ENCODE results near the gene CPED1. TPM values are rescaled to one million over a fixed set of nuclear protein-coding genes. Genes with fewer than 3 reads are reported as not detected.

CPED1 gene
- total RNA-seq, 4 donors from 2014 or later, result 1.3 to 5.6 (median 3.6) TPM

- Histone ChIP-seq H3K27ac (no peak overlapping the region), H3K4me1 (no peaks in the 10 kb centered on the region), H3K27me3 (no peaks in the 10 kb centered on the region), H3K36me3 (no peaks in the 10 kb centered on the region), H3K4me3 (no peak overlapping the region), H3K9me3 (no peaks in the 10 kb centered on the region)
- DNase-seq (ENCODE audit: low spot score in 2 of 2), result no peak
- TF ChIP-seq POLR2A (IDR thresholded peaks at IDR 0.05), result no peak
- TF ChIP-seq CTCF (IDR thresholded peaks at IDR 0.05), result no peak
- no peak for TF ChIP-seq POLR2AphosphoS5 (IDR thresholded peaks at IDR 0.05)
- TF ChIP-seq EP300 (IDR thresholded peaks at IDR 0.05), result no peak
These were observed 94.0 kb downstream of the CPED1 start for GRCh38 chr7:121082400-121083101.

- no peaks in the 10 kb centered on the region for H3K9me3 ChIP-seq
- no peaks in the 10 kb centered on the region for H3K36me3 ChIP-seq
- H3K4me1 ChIP-seq, result no peaks in the 10 kb centered on the region
- no peaks in the 10 kb centered on the region for H3K27me3 ChIP-seq
- TF ChIP-seq POLR2AphosphoS5 (IDR thresholded peaks at IDR 0.05), result no peak
- TF ChIP-seq CTCF (IDR thresholded peaks at IDR 0.05), result no peak
- TF ChIP-seq EP300 (IDR thresholded peaks at IDR 0.05), result no peak
- no peak for TF ChIP-seq POLR2A (IDR thresholded peaks at IDR 0.05)
- DNase-seq (ENCODE audit: low spot score in 2 of 2), result no peak
- H3K4me3 ChIP-seq, result no peak overlapping the region
- H3K27ac ChIP-seq, result no peak overlapping the region
- 86% methylated on average over 4 of the region's 4 CpGs for WGBS
These were observed 94.8 kb downstream of the CPED1 start for GRCh38 chr7:121083138-121083789.

- no peaks in the 10 kb centered on the region for H3K36me3 ChIP-seq
- no peak overlapping the region for H3K27ac ChIP-seq
- no peaks in the 10 kb centered on the region for H3K27me3 ChIP-seq
- WGBS, result 89% methylated on average over 1 of the region's 1 CpG
- TF ChIP-seq POLR2A (IDR thresholded peaks at IDR 0.05), result no peak
- no peak for TF ChIP-seq POLR2AphosphoS5 (IDR thresholded peaks at IDR 0.05)
- TF ChIP-seq EP300 (IDR thresholded peaks at IDR 0.05), result no peak
- TF ChIP-seq CTCF (IDR thresholded peaks at IDR 0.05), result no peak
- DNase-seq (ENCODE audit: low spot score in 2 of 2), result no peak
- no peak overlapping the region for H3K4me3 ChIP-seq
- no peaks in the 10 kb centered on the region for H3K9me3 ChIP-seq
- H3K4me1 ChIP-seq, result no peaks in the 10 kb centered on the region
These were observed 95.3 kb downstream of the CPED1 start for GRCh38 chr7:121083790-121084251.

DNA sequence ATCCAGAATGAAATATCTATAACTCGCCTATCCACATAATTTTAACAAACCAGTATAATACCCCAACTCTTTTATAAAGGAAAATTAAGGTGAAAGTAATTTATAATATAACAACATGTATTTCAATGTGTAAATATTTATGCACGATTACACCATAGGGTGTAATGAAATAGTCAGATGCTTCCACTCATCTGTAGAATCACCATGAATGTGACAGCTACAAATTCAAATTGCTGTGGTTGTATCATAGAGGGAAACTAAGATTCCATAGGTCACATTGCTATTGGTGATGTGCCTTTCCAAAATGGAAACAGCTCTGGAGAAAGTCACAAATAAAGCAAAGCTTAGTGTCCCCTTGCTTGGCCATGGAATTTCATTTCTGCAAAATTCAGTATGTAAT is 95.7 kb downstream of the CPED1 start:
- no peak for TF ChIP-seq CTCF (IDR thresholded peaks at IDR 0.05)
- TF ChIP-seq POLR2A (IDR thresholded peaks at IDR 0.05), result no peak
- no peak for TF ChIP-seq EP300 (IDR thresholded peaks at IDR 0.05)
- no peak for TF ChIP-seq POLR2AphosphoS5 (IDR thresholded peaks at IDR 0.05)
- Histone ChIP-seq H3K27me3 (no peaks in the 10 kb centered on the region), H3K27ac (no peak overlapping the region), H3K4me3 (no peak overlapping the region), H3K4me1 (no peaks in the 10 kb centered on the region), H3K36me3 (no peaks in the 10 kb centered on the region), H3K9me3 (no peaks in the 10 kb centered on the region)
- WGBS, result 18% methylated on average over 2 of the region's 2 CpGs
- DNase-seq (ENCODE audit: low spot score in 2 of 2), result no peak

- Histone ChIP-seq H3K36me3 (no peaks in the 10 kb centered on the region), H3K4me3 (no peak overlapping the region), H3K9me3 (no peaks in the 10 kb centered on the region), H3K4me1 (no peaks in the 10 kb centered on the region), H3K27me3 (no peaks in the 10 kb centered on the region), H3K27ac (no peak overlapping the region)
- 74% methylated on average over 5 of the region's 5 CpGs for WGBS
- TF ChIP-seq EP300 (IDR thresholded peaks at IDR 0.05) (no peak), CTCF (IDR thresholded peaks at IDR 0.05) (no peak), POLR2A (IDR thresholded peaks at IDR 0.05) (no peak), POLR2AphosphoS5 (IDR thresholded peaks at IDR 0.05) (no peak)
- no peak for DNase-seq (ENCODE audit: low spot score in 2 of 2)
These were observed 96.3 kb downstream of the CPED1 start for GRCh38 chr7:121084748-121085336.

Data from suprapubic skin (tissue), 4 donors.